HG03097 (cell line): ENCODE data around the gene MYOF.
"Not testable (repeated sequence)": the region's sequence is repeated elsewhere in the genome, so short reads cannot be mapped to it uniquely, and the experiment has no call there.

Source experiments
- ATAC-seq: cut with Tn5 transposase; IDR thresholded peaks from one replicate; pipeline ENCODE4 v1.9.1; 2021; ENCODE audit not compliant: unreplicated experiment, low FRiP score

Gene MYOF

GRCh38 chr10:93488956-93489528, 6.9 kb upstream of the MYOF start:
- no peak for ATAC-seq

GRCh38 chr10:93485690-93486089, 3.6 kb upstream of the MYOF start:
- no peak for ATAC-seq

- no peak for ATAC-seq
Measured at GRCh38 chr10:93481637-93482144, 443 bp downstream of the MYOF start.

- ATAC-seq, result no peak
Measured at GRCh38 chr10:93478873-93479272, 3.3 kb downstream of the MYOF start.

GRCh38 chr10:93476756-93477155, 5.4 kb downstream of the MYOF start:
- no peak for ATAC-seq

GRCh38 chr10:93475871-93476270, 6.3 kb downstream of the MYOF start:
- no peak for ATAC-seq

- no peak for ATAC-seq
Measured at GRCh38 chr10:93475227-93475626, 6.9 kb downstream of the MYOF start.

- ATAC-seq, result no peak
Measured at GRCh38 chr10:93473804-93474472, 8.2 kb downstream of the MYOF start.

GRCh38 chr10:93473161-93473560, 9.0 kb downstream of the MYOF start:
- no peak for ATAC-seq

GRCh38 chr10:93471110-93471651, 11.0 kb downstream of the MYOF start:
- ATAC-seq, result no peak

- no peak for ATAC-seq
Measured at GRCh38 chr10:93469454-93469853, 12.7 kb downstream of the MYOF start.

- no peak for ATAC-seq
Measured at GRCh38 chr10:93468461-93469213, 13.5 kb downstream of the MYOF start.

- not testable (repeated sequence) for ATAC-seq
Measured at GRCh38 chr10:93467635-93468034, 14.5 kb downstream of the MYOF start.

- ATAC-seq, result no peak
Measured at GRCh38 chr10:93465806-93466675, 16.1 kb downstream of the MYOF start.

GRCh38 chr10:93464776-93465388, 17.3 kb downstream of the MYOF start:
- no peak for ATAC-seq

GRCh38 chr10:93463723-93464476, 18.2 kb downstream of the MYOF start:
- no peak for ATAC-seq

GRCh38 chr10:93462881-93463280, 19.3 kb downstream of the MYOF start:
- peak; percentile 53 for ATAC-seq

- no peak for ATAC-seq
Measured at GRCh38 chr10:93462371-93462770, 19.8 kb downstream of the MYOF start.

- ATAC-seq, result no peak
Measured at GRCh38 chr10:93461807-93462178, 20.3 kb downstream of the MYOF start.
